ENCODE results near the gene LILRB4. TPM values are rescaled to one million over a fixed set of nuclear protein-coding genes. Genes with fewer than 3 reads are reported as not detected.

LILRB4 gene
- total and polyA plus RNA-seq, 2 donors (not counting 3 experiments of a cell fraction or from before 2014, with no cell fraction given): not detected

DNA sequence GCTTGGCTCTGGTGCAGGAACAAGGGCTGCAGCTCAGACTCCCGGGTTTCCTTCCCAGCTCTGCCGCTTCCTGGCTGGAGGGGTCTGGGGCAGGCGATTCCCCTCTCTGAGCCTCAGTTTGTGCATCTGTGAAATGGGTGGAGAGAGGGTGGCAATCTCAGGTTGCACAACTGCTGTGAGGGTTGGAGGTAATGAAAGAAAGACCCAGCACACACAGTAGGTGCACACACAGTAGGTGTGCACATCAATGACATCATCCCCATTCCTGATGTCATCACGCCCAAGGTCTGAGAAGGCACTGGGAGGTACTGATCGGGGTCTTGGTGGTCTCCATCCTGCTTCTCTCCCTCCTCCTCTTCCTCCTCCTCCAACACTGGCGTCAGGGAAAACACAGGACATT, 2.7 kb downstream of the LILRB4 start:
- FAIRE-seq (no peak), DNase-seq (ENCODE audit: low read depth, low spot score) (no peak)
- Histone ChIP-seq H3K9ac (replicated peaks; ENCODE audit: extremely low read depth, insufficient read depth, low read length) (no peak overlapping the region), H3K9me1 (replicated peaks; ENCODE audit: control insufficient read depth, extremely low read depth, insufficient read depth, low read length) (no peaks in the 10 kb centered on the region), H3K4me3 (replicated peaks in 1 of 3; ENCODE audit: insufficient read depth in 1 of 3, low read depth in 1 of 3, low read length in 3 of 3) (no peak overlapping the region), H2AFZ (ENCODE audit: low read depth, low read length) (no peak overlapping the region), H3K27me3 (ENCODE audit: control insufficient read depth in 2 of 2, insufficient read depth in 2 of 2, low read length in 2 of 2) (no peaks in the 10 kb centered on the region), H3K4me2 (ENCODE audit: insufficient read depth, low read length) (no peak overlapping the region), H3K27ac (ENCODE audit: insufficient read depth, low read depth, low read length) (no peak overlapping the region), H4K20me1 (replicated peaks; ENCODE audit: control insufficient read depth, extremely low read depth, insufficient read depth, low read length) (no peaks in the 10 kb centered on the region), H3K36me3 (ENCODE audit: control insufficient read depth in 2 of 2, extremely low read depth in 1 of 2, insufficient read depth in 2 of 2, low read length in 2 of 2) (no peaks in the 10 kb centered on the region), H3K9me3 (replicated peaks; ENCODE audit: control insufficient read depth, insufficient read depth, low read length) (no peaks in the 10 kb centered on the region), H3K79me2 (ENCODE audit: control insufficient read depth, insufficient read depth, low read length) (no peaks in the 10 kb centered on the region), H3K4me1 (ENCODE audit: control insufficient read depth, extremely low read depth, insufficient read depth, low read length) (no peaks in the 10 kb centered on the region)
- ChIA-PET POLR2A (no interaction called here), CTCF (interaction anchor here (2.7 kb wide), 1 partner anchor 9 kb away, joined by 10 read pairs; no protein-coding TSS in a partner anchor)
- no TSS peak for BruUV-seq (replicated peaks)
- dilution Hi-C loops (cut with MboI; ENCODE audit: extremely low pct_ligation_motif_present, low sequenced_read_pairs) (no loop called here), intact Hi-C loops (cut with micrococcal nuclease) (no loop called here)
- TF ChIP-seq GATA2 (IDR thresholded peaks at IDR 0.05; ENCODE audit: insufficient read depth, insufficient read length, low read depth, low read length) (no peak), MYC (IDR thresholded peaks at IDR 0.05; ENCODE audit: low read depth, low read length) (no peak), POLR2AphosphoS5 (IDR thresholded peaks at IDR 0.05; ENCODE audit: insufficient read depth, low read depth, low read length) (no peak)

DNA sequence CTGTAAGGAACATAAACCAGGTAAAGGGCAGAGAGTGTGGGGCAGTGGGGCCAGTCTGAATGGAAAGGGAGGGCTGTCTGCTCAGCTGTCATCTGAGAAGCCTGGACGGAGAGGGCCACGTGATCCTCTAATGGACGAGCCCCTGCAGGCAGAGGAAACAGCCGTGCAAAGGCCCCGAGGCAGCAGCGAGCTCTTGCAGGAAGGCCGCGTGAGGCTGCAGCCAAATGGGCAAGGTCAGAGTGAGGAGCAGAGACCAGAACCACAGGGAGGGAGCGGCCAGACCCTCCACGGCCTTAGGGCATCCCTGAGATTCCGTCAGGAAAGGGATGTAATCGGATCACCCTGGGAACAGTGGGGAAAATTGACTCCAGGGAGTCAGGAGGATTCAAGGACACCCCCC, 4.4 kb downstream of the LILRB4 start:
- no peak overlapping the region for H3K9ac ChIP-seq (replicated peaks; ENCODE audit: extremely low read depth, insufficient read depth, low read length)
- no peaks in the 10 kb centered on the region for H3K27me3 ChIP-seq (ENCODE audit: control insufficient read depth in 2 of 2, insufficient read depth in 2 of 2, low read length in 2 of 2)
- DNase-seq (ENCODE audit: low read depth, low spot score): no peak
- no peaks in the 10 kb centered on the region for H3K9me3 ChIP-seq (replicated peaks; ENCODE audit: control insufficient read depth, insufficient read depth, low read length)
- no peaks in the 10 kb centered on the region for H3K4me1 ChIP-seq (ENCODE audit: control insufficient read depth, extremely low read depth, insufficient read depth, low read length)
- BruUV-seq (replicated peaks): no TSS peak
- intact Hi-C loops (cut with micrococcal nuclease): no loop called here
- no peak overlapping the region for H2AFZ ChIP-seq (ENCODE audit: low read depth, low read length)
- H4K20me1 ChIP-seq (replicated peaks; ENCODE audit: control insufficient read depth, extremely low read depth, insufficient read depth, low read length): no peaks in the 10 kb centered on the region
- no peaks in the 10 kb centered on the region for H3K79me2 ChIP-seq (ENCODE audit: control insufficient read depth, insufficient read depth, low read length)
- no peak for FAIRE-seq
- H3K4me2 ChIP-seq (ENCODE audit: insufficient read depth, low read length): no peak overlapping the region
- H3K9me1 ChIP-seq (replicated peaks; ENCODE audit: control insufficient read depth, extremely low read depth, insufficient read depth, low read length): no peaks in the 10 kb centered on the region
- H3K4me3 ChIP-seq (replicated peaks in 1 of 3; ENCODE audit: insufficient read depth in 1 of 3, low read depth in 1 of 3, low read length in 3 of 3): no peak overlapping the region
- H3K27ac ChIP-seq (ENCODE audit: insufficient read depth, low read depth, low read length): no peak overlapping the region
- POLR2A ChIA-PET: no interaction called here
- TF ChIP-seq, protein P1, sequence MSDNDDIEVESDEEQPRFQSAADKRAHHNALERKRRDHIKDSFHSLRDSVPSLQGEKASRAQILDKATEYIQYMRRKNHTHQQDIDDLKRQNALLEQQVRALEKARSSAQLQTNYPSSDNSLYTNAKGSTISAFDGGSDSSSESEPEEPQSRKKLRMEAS (IDR thresholded peaks at IDR 0.05; ENCODE audit: insufficient read depth, insufficient read length): no peak
- TF ChIP-seq GATA2 (IDR thresholded peaks at IDR 0.05; ENCODE audit: insufficient read depth, insufficient read length, low read depth, low read length) (no peak), EZH2 (IDR thresholded peaks at IDR 0.05; ENCODE audit: borderline replicate concordance, low read depth, low read length, severe bottlenecking) (no peak), MYC (IDR thresholded peaks at IDR 0.05; ENCODE audit: low read depth, low read length) (no peak), JUN (IDR thresholded peaks at IDR 0.05; ENCODE audit: borderline replicate concordance, insufficient read depth, insufficient read length, low read depth) (no peak), POLR2A (IDR thresholded peaks at IDR 0.05; ENCODE audit: low read depth, low read length) (no peak), POLR2AphosphoS5 (IDR thresholded peaks at IDR 0.05; ENCODE audit: insufficient read depth, low read depth, low read length) (no peak), FOS (IDR thresholded peaks at IDR 0.05; ENCODE audit: borderline replicate concordance, insufficient read depth, low read length) (no peak)
- TF ChIP-seq, protein P2, sequence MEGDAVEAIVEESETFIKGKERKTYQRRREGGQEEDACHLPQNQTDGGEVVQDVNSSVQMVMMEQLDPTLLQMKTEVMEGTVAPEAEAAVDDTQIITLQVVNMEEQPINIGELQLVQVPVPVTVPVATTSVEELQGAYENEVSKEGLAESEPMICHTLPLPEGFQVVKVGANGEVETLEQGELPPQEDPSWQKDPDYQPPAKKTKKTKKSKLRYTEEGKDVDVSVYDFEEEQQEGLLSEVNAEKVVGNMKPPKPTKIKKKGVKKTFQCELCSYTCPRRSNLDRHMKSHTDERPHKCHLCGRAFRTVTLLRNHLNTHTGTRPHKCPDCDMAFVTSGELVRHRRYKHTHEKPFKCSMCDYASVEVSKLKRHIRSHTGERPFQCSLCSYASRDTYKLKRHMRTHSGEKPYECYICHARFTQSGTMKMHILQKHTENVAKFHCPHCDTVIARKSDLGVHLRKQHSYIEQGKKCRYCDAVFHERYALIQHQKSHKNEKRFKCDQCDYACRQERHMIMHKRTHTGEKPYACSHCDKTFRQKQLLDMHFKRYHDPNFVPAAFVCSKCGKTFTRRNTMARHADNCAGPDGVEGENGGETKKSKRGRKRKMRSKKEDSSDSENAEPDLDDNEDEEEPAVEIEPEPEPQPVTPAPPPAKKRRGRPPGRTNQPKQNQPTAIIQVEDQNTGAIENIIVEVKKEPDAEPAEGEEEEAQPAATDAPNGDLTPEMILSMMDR (IDR thresholded peaks at IDR 0.05; ENCODE audit: extremely low read depth in 1 of 2, insufficient read depth in 1 of 2, low read depth in 1 of 2, low read length in 2 of 2): no peak
- H3K36me3 ChIP-seq (ENCODE audit: control insufficient read depth in 2 of 2, extremely low read depth in 1 of 2, insufficient read depth in 2 of 2, low read length in 2 of 2): no peaks in the 10 kb centered on the region
- dilution Hi-C loops (cut with MboI; ENCODE audit: extremely low pct_ligation_motif_present, low sequenced_read_pairs): no loop called here
- CTCF ChIA-PET: no interaction called here
